HCT116 (cell line): ENCODE results near the gene CLEC20A. TPM values are rescaled to one million over a fixed set of nuclear protein-coding genes. Genes with fewer than 3 reads are reported as not detected.
A peak's percentile ranks its signal among the peaks of the same experiment; 100 is the strongest.

Experiments
- ATAC-seq: fragments of 200-7000 bp; cut with Tn5 transposase; 2 replicates; pipeline ENCODE4 v1.9.1; 2020; ENCODE audit warnings: mild to moderate bottlenecking, moderate library complexity
- BruUV-seq: library from RNA; stranded (reverse); fragments of 400-500 nt; replicated peaks from 2 replicates; lab custom pipeline; 2021; lab: Mats Ljungman, UMichigan
- CTCF ChIA-PET: fragments of 300-600 bp; sonication (Branson Sonifier 250); formaldehyde crosslinking; loops from one replicate; lab custom pipeline; 2021; ENCODE audit warnings: antibody characterized with exemption; lab: Charles Lee
- POLR2A ChIA-PET: fragments of 300-600, 350-600 bp; sonication (Branson Sonifier 250); formaldehyde crosslinking; loops from one replicate; lab custom pipeline; 2021; ENCODE audit warnings: antibody characterized with exemption; lab: Charles Lee
- RAD21 ChIA-PET, 2 experiments: fragments of 300-600 bp; sonication (Branson Sonifier 250); formaldehyde crosslinking; loops; one replicate each; lab custom pipeline; 2023; ENCODE audit warnings: low total read pairs in 2 of 2; ENCODE audit not compliant: uncharacterized antibody in 2 of 2, unreplicated experiment in 2 of 2, low non-redundant PET in 1 of 2; lab: Charles Lee
- DNase-seq: peaks from one replicate; pipeline ENCODE4 v3.0.0-alpha.2; 2010; ENCODE audit warnings: low read depth, low spot score
- H2AFZ ChIP-seq: fragments of 200-600 bp; shearing (Covaris generic), sonication (generic); 2 replicates; pipeline ENCODE4 v1.6.1; 2017; ENCODE audit warnings: low read depth, mixed run types, mixed read lengths, antibody characterized with exemption, low read length; ENCODE audit not compliant: poor library complexity, severe bottlenecking
- H3K27ac ChIP-seq: 2 replicates; pipeline ENCODE4 v1.5.1; 2012; ENCODE audit warnings: low read depth, low read length
- H3K27me3 ChIP-seq: fragments of 200-600 bp; sonication (generic); 2 replicates; pipeline ENCODE4 v1.6.1; 2016; ENCODE audit warnings: mixed run types, low read length, mixed read lengths; ENCODE audit not compliant: insufficient read depth
- H3K36me3 ChIP-seq, 2 experiments: fragments of 200-500 bp in 1 of 2; fragments of 200-600 bp in 1 of 2; sonication (Bioruptor generic) in 1 of 2; sonication (generic) in 1 of 2; 2 replicates each; pipeline versions ENCODE4 v1.5.1 to v1.6.1; 2014 to 2016; ENCODE audit warnings: low read length in 2 of 2, inconsistent platforms in 1 of 2, mixed read lengths in 1 of 2, mixed run types in 1 of 2; ENCODE audit not compliant: insufficient read depth in 2 of 2, control insufficient read depth in 1 of 2
- H3K4me1 ChIP-seq, 2 experiments: fragments of 200-600 bp in 1 of 2; sonication (generic) in 1 of 2; 2 replicates each; pipeline versions ENCODE4 v1.5.1 to v1.6.1; 2012 to 2017; ENCODE audit warnings: low read length in 2 of 2, inconsistent platforms in 1 of 2, mild to moderate bottlenecking in 1 of 2, mixed read lengths in 1 of 2, mixed run types in 1 of 2, moderate library complexity in 1 of 2; ENCODE audit not compliant: insufficient read depth in 2 of 2, control insufficient read depth in 1 of 2
- H3K4me2 ChIP-seq: fragments of 200-600 bp; sonication (generic); 2 replicates; pipeline ENCODE4 v1.6.1; 2017; ENCODE audit warnings: mixed run types, low read length, mixed read lengths
- H3K4me3 ChIP-seq, 2 experiments: fragments of 200-600 bp in 1 of 2; sonication (generic) in 1 of 2; replicated peaks in 1 of 2; 2 replicates each; pipeline ENCODE4 v1.5.1; 2011 to 2016; ENCODE audit warnings: low read length in 2 of 2, control low read depth in 1 of 2, low read depth in 1 of 2, mild to moderate bottlenecking in 1 of 2, mixed read lengths in 1 of 2, mixed run types in 1 of 2
- H3K79me2 ChIP-seq: fragments of 200-600 bp; sonication (generic); 2 replicates; pipeline ENCODE4 v1.6.1; 2017; ENCODE audit warnings: mild to moderate bottlenecking, mixed run types, low read length, moderate library complexity, mixed read lengths; ENCODE audit not compliant: insufficient read depth
- H3K9ac ChIP-seq: fragments of 200-600 bp; sonication (generic); 2 replicates; pipeline ENCODE4 v1.6.1; 2016; ENCODE audit warnings: low read length, mixed read lengths
- H3K9me2 ChIP-seq: fragments of 200-600 bp; sonication (generic), shearing (Covaris generic); 2 replicates; pipeline ENCODE4 v1.6.1; 2017; ENCODE audit warnings: mixed run types, mild to moderate bottlenecking, moderate library complexity; ENCODE audit not compliant: insufficient read depth
- H3K9me3 ChIP-seq, 2 experiments: fragments of 200-500 bp in 1 of 2; fragments of 200-600 bp in 1 of 2; sonication (Bioruptor generic) in 1 of 2; sonication (generic) in 1 of 2; 2 replicates each; pipeline ENCODE4 v1.6.1; 2014 to 2017; ENCODE audit warnings: low read length in 2 of 2, mixed read lengths in 2 of 2, inconsistent platforms in 1 of 2, low read depth in 1 of 2, mild to moderate bottlenecking in 1 of 2, mixed run types in 1 of 2, moderate library complexity in 1 of 2; ENCODE audit not compliant: control insufficient read depth in 1 of 2, insufficient read depth in 1 of 2
- H4K20me1 ChIP-seq: fragments of 200-600 bp; sonication (generic), shearing (Covaris generic); 2 replicates; pipeline ENCODE4 v1.6.1; 2017; ENCODE audit warnings: mixed run types, mild to moderate bottlenecking, moderate library complexity; ENCODE audit not compliant: insufficient read depth
- EZH2 ChIP-seq: fragments of 200-600 bp; sonication (generic); IDR thresholded peaks from 2 replicates; pipeline ENCODE4 v1.6.1; 2017; ENCODE audit warnings: antibody characterized with exemption, mixed run types
- EZH2phosphoT487 ChIP-seq: fragments of 200-600 bp; IDR thresholded peaks from 2 replicates; pipeline ENCODE4 v1.6.1; 2018; ENCODE audit warnings: antibody characterized with exemption, borderline replicate concordance
- FOSL1 ChIP-seq: IDR thresholded peaks from 2 replicates; pipeline ENCODE4 v1.6.1; 2012; ENCODE audit warnings: low read depth
- JUND ChIP-seq: IDR thresholded peaks from 2 replicates; pipeline ENCODE4 v1.6.1; 2012
- MAX ChIP-seq: IDR thresholded peaks from 2 replicates; pipeline ENCODE4 v1.6.1; 2012
- POLR2A ChIP-seq: IDR thresholded peaks from 2 replicates; pipeline ENCODE4 v1.7.0; 2011; ENCODE audit warnings: borderline replicate concordance; ENCODE audit not compliant: insufficient read depth, insufficient read length; ENCODE audit errors: extremely low read depth
- POLR2AphosphoS5 ChIP-seq: IDR thresholded peaks from 2 replicates; pipeline ENCODE4 v1.6.1; 2011; ENCODE audit warnings: mild to moderate bottlenecking, low read depth, low read length, moderate library complexity
- SIN3A ChIP-seq: IDR thresholded peaks from 2 replicates; pipeline ENCODE4 v1.6.1; 2012; ENCODE audit warnings: low read depth
- SRF ChIP-seq: IDR thresholded peaks from 2 replicates; pipeline ENCODE4 v1.6.1; 2012; ENCODE audit warnings: low read depth
- YY1 ChIP-seq: IDR thresholded peaks from 2 replicates; pipeline ENCODE4 v1.6.1; 2011; ENCODE audit warnings: low read length, low read depth, moderate library complexity, mild to moderate bottlenecking; ENCODE audit not compliant: insufficient replicate concordance; ENCODE audit errors: extremely low read depth
- intact Hi-C: fragments of 100-400 bp; cut with micrococcal nuclease; formaldehyde crosslinking; loops from 2 replicates; pipeline ENCODE4 v1.10.0; 2022
- total RNA-seq: library from RNA; stranded (reverse); gene quantifications from one replicate; pipeline ENCODE4 v1.2.1, GENCODE V29; 2021; ENCODE audit not compliant: unreplicated experiment
- TF ChIP-seq, protein P1 (sequence below): IDR thresholded peaks from 2 replicates; pipeline ENCODE4 v1.6.1; 2012

CLEC20A gene
- total RNA-seq, 1 experiment from 2014 or later: not detected

GRCh38 chr1:178470411-178470960 lies 26.3 kb downstream of the CLEC20A start:
- no peaks in the 10 kb centered on the region for H3K27me3 ChIP-seq
- intact Hi-C loops: no loop called here

GRCh38 chr1:178467837-178468236 lies 28.9 kb downstream of the CLEC20A start:
- CTCF ChIA-PET: no interaction called here
- BruUV-seq: no TSS peak

More at GRCh38 chr1:178470411-178470960, 26.3 kb downstream of the CLEC20A start:
- ChIA-PET RAD21 (no interaction called here), CTCF (no interaction called here), POLR2A (no interaction called here)
- TF ChIP-seq FOSL1 (no peak), EZH2 (no peak), POLR2A (no peak), EZH2phosphoT487 (no peak), POLR2AphosphoS5 (no peak)
- H3K27ac ChIP-seq: no peak overlapping the region
- H3K4me1 ChIP-seq: 0 out of 4 replicates have a peak, but pooled peaks cover 2 to 5% of the 10 kb centered on the region in 2 experiments
- H2AFZ ChIP-seq: no peak overlapping the region
- H3K9me3 ChIP-seq: no peaks in the 10 kb centered on the region
- H3K9me2 ChIP-seq: no peaks in the 10 kb centered on the region
- no peaks in the 10 kb centered on the region for H4K20me1 ChIP-seq
- BruUV-seq: no TSS peak
- ATAC-seq (peak; percentile 42; the same call in 1 of the 2 replicates), DNase-seq (no peak)
- no peaks in the 10 kb centered on the region; a peak in 1 of 4 replicates for H3K36me3 ChIP-seq
- H3K9ac ChIP-seq: no peak overlapping the region
- H3K4me2 ChIP-seq: no peak overlapping the region
- no peaks in the 10 kb centered on the region for H3K79me2 ChIP-seq
- no peak overlapping the region for H3K4me3 ChIP-seq

More at GRCh38 chr1:178467837-178468236, 28.9 kb downstream of the CLEC20A start:
- Histone ChIP-seq H4K20me1 (no peaks in the 10 kb centered on the region), H3K9me3 (no peaks in the 10 kb centered on the region), H3K4me3 (no peak overlapping the region), H3K4me2 (no peak overlapping the region), H3K9ac (no peak overlapping the region), H3K27ac (no peak overlapping the region), H3K27me3 (no peaks in the 10 kb centered on the region), H3K9me2 (no peaks in the 10 kb centered on the region), H3K4me1 (0 out of 4 replicates have a peak, but pooled peaks cover 2 to 5% of the 10 kb centered on the region in 2 experiments), H3K36me3 (no peaks in the 10 kb centered on the region; a peak in 1 of 4 replicates), H2AFZ (no peak overlapping the region), H3K79me2 (no peaks in the 10 kb centered on the region)
- DNase-seq (no peak), ATAC-seq (no peak)
- POLR2A ChIA-PET: no interaction called here
- intact Hi-C loops: no loop called here
- TF ChIP-seq, protein P1, sequence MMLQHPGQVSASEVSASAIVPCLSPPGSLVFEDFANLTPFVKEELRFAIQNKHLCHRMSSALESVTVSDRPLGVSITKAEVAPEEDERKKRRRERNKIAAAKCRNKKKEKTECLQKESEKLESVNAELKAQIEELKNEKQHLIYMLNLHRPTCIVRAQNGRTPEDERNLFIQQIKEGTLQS: no peak
- TF ChIP-seq MAX (no peak), JUND (no peak), YY1 (no peak), SRF (no peak), POLR2AphosphoS5 (no peak), SIN3A (no peak)
- RAD21 ChIA-PET: no interaction called here
